Stimulated activated memory B cell treated with anti-CD40 and anti-IgM and Interleukin-4, amounts not matched to agents 10 μg/mL and 1 μg/mL and 100 μg/mL, for 72 hours (primary cell): ENCODE data around the gene ATP9B.

Experiments used
- ATAC-seq: fragments of 150-1000 bp; cut with Tn5 transposase; 2 replicates; pipeline ENCODE4 v1.10.0; 2021
- H3K27ac Mint-ChIP-seq: one replicate; pipeline ENCODE4 v1.8.0; 2022; ENCODE audit warnings: mild to moderate bottlenecking, mixed read lengths
- H3K27me3 Mint-ChIP-seq: one replicate; pipeline ENCODE4 v1.8.0; 2022; ENCODE audit warnings: mixed read lengths
- H3K36me3 Mint-ChIP-seq: one replicate; pipeline ENCODE4 v1.8.0; 2022; ENCODE audit warnings: mixed read lengths
- H3K4me1 Mint-ChIP-seq: one replicate; pipeline ENCODE4 v1.8.0; 2022; ENCODE audit warnings: mixed read lengths
- H3K4me3 Mint-ChIP-seq: one replicate; pipeline ENCODE4 v1.8.0; 2022; ENCODE audit warnings: mild to moderate bottlenecking, moderate library complexity, mixed read lengths
- H3K9me3 Mint-ChIP-seq: one replicate; pipeline ENCODE4 v1.8.0; 2022; ENCODE audit warnings: mixed read lengths

Gene ATP9B

DNA sequence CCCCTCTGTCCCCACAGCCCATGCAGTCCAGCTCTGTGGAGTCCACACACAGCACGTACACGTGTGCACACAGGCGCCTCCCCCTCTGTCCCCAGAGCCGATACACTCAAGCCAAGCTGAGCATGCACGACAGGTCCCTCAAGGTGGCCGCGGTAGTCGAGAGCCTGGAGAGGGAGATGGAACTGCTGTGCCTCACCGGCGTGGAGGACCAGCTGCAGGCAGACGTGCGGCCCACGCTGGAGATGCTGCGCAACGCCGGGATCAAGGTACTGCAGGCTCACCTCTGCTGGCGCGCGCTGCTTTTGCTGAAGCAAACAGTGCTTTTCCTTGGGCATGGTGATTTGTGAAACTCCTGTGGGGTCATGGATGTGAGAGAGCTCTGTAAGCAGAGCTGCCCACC is 268.0 kb downstream of the ATP9B start:
- Mint-ChIP-seq H3K27ac (no peak overlapping the region), H3K36me3 (peaks cover 72% of the 10 kb centered on the region)

GRCh38 chr18:79337620-79338019 is 268.4 kb downstream of the ATP9B start:
- Mint-ChIP-seq H3K27me3 (no peaks in the 10 kb centered on the region), H3K9me3 (peaks cover 10% of the 10 kb centered on the region), H3K4me1 (no peaks in the 10 kb centered on the region), H3K27ac (no peak overlapping the region), H3K4me3 (no peak overlapping the region), H3K36me3 (peaks cover 69% of the 10 kb centered on the region)
- ATAC-seq, result no peak

More for the DNA sequence above, 268.0 kb downstream of the ATP9B start:
- H3K4me3 Mint-ChIP-seq, result no peak overlapping the region
- no peaks in the 10 kb centered on the region for H3K27me3 Mint-ChIP-seq
- ATAC-seq, result no peak
- no peaks in the 10 kb centered on the region for H3K4me1 Mint-ChIP-seq
- peaks cover 10% of the 10 kb centered on the region for H3K9me3 Mint-ChIP-seq

GRCh38 chr18:79339094-79339908 is 270.1 kb downstream of the ATP9B start:
- ATAC-seq, result no peak
- no peaks in the 10 kb centered on the region for H3K27me3 Mint-ChIP-seq
- H3K36me3 Mint-ChIP-seq, result peaks cover 60% of the 10 kb centered on the region
- no peak overlapping the region for H3K27ac Mint-ChIP-seq
- no peaks in the 10 kb centered on the region for H3K4me1 Mint-ChIP-seq
- H3K9me3 Mint-ChIP-seq, result peaks cover 10% of the 10 kb centered on the region
- no peak overlapping the region for H3K4me3 Mint-ChIP-seq

- no peaks in the 10 kb centered on the region for H3K27me3 Mint-ChIP-seq
Observed at GRCh38 chr18:79343567-79344207, 274.5 kb downstream of the ATP9B start.

GRCh38 chr18:79344208-79344581 is 275.0 kb downstream of the ATP9B start:
- Mint-ChIP-seq H3K4me1 (no peaks in the 10 kb centered on the region), H3K36me3 (peaks cover 60% of the 10 kb centered on the region), H3K4me3 (no peak overlapping the region), H3K9me3 (peaks cover 3% of the 10 kb centered on the region), H3K27me3 (no peaks in the 10 kb centered on the region), H3K27ac (no peak overlapping the region)
- ATAC-seq, result no peak

More at GRCh38 chr18:79343567-79344207, 274.5 kb downstream of the ATP9B start:
- no peak for ATAC-seq
- Mint-ChIP-seq H3K4me1 (no peaks in the 10 kb centered on the region), H3K9me3 (peaks cover 7% of the 10 kb centered on the region), H3K27ac (no peak overlapping the region), H3K4me3 (no peak overlapping the region), H3K36me3 (peaks cover 62% of the 10 kb centered on the region)

DNA sequence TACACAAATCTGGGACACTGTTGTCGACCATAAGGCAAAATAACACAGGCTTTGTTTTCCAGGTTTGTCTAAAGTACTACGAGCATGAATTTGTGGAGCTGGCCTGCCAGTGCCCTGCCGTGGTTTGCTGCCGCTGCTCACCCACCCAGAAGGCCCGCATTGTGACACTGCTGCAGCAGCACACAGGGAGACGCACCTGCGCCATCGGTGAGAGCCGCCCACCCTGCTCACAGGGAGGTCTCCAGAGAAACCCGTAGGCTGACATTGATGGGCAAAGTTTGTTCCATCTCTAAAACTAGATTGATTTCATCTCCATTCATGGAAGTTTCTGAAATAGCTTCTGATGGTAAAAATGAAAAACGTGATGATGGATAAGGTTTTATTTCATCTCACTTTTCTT is 276.2 kb downstream of the ATP9B start:
- ATAC-seq, result no peak
- H3K4me1 Mint-ChIP-seq, result no peaks in the 10 kb centered on the region
- H3K9me3 Mint-ChIP-seq, result no peaks in the 10 kb centered on the region
- no peaks in the 10 kb centered on the region for H3K27me3 Mint-ChIP-seq
- no peak overlapping the region for H3K27ac Mint-ChIP-seq
- H3K4me3 Mint-ChIP-seq, result no peak overlapping the region
- H3K36me3 Mint-ChIP-seq, result peaks cover 64% of the 10 kb centered on the region

GRCh38 chr18:79345981-79346380 is 276.8 kb downstream of the ATP9B start:
- Mint-ChIP-seq H3K4me1 (no peaks in the 10 kb centered on the region), H3K4me3 (no peak overlapping the region), H3K27ac (no peak overlapping the region), H3K36me3 (peaks cover 64% of the 10 kb centered on the region), H3K27me3 (no peaks in the 10 kb centered on the region), H3K9me3 (no peaks in the 10 kb centered on the region)
- no peak for ATAC-seq

DNA sequence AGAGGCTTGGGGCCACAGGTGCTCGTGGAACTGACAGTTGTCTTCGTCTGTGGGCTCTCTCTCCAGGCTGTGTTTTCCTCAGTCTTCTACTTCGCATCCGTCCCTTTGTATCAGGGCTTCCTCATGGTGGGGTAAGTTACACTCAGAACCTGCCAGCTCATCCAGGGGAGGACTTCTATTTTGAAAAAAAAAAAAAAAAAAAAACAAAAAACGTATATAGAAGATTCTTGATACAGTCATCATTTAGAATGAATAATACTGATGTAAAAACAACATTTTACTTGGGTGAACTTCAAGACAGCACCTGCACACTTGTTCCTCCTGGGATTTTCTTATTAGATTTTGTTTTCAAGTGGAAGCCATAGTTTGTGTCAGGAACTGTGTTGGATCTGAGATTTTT is 278.9 kb downstream of the ATP9B start:
- ATAC-seq, result no peak
- Mint-ChIP-seq H3K9me3 (no peaks in the 10 kb centered on the region), H3K4me3 (no peak overlapping the region), H3K36me3 (peaks cover 64% of the 10 kb centered on the region), H3K27ac (no peak overlapping the region), H3K4me1 (no peaks in the 10 kb centered on the region), H3K27me3 (no peaks in the 10 kb centered on the region)

GRCh38 chr18:79352432-79352831 is 283.2 kb downstream of the ATP9B start:
- Mint-ChIP-seq H3K9me3 (no peaks in the 10 kb centered on the region), H3K4me3 (no peak overlapping the region), H3K36me3 (peaks cover 37% of the 10 kb centered on the region), H3K27me3 (no peaks in the 10 kb centered on the region), H3K4me1 (peaks cover 21% of the 10 kb centered on the region), H3K27ac (no peak overlapping the region)
- ATAC-seq, result no peak

- peaks cover 30% of the 10 kb centered on the region for H3K36me3 Mint-ChIP-seq
- H3K9me3 Mint-ChIP-seq, result no peaks in the 10 kb centered on the region
- no peak overlapping the region for H3K27ac Mint-ChIP-seq
- H3K27me3 Mint-ChIP-seq, result no peaks in the 10 kb centered on the region
- H3K4me1 Mint-ChIP-seq, result peaks cover 21% of the 10 kb centered on the region
- no peak overlapping the region for H3K4me3 Mint-ChIP-seq
- no peak for ATAC-seq
Observed at GRCh38 chr18:79353267-79353666, 284.1 kb downstream of the ATP9B start.

DNA sequence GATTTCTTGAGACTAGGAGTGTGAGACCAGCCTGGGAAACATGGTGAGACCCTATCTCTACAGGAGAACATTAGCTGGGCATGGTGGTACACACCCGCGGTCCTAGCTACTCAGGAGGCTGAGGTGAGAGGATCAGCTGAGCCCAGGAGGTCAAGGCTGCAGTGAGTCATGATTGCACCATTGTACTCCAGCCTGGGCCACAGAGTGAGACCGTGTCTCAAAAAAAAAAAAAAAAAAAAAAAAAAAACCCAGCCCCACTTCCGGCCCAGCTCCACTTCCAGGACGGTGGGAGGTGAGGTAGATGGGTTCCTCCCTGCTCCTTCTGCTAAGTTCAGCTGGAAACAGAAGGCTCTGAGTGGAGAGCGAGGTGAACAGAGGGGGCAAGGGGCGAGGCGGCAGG is 285.2 kb downstream of the ATP9B start:
- Mint-ChIP-seq H3K4me1 (peaks cover 21% of the 10 kb centered on the region), H3K9me3 (no peaks in the 10 kb centered on the region)
- no peak for ATAC-seq

GRCh38 chr18:79355433-79356335 is 286.5 kb downstream of the ATP9B start:
- Mint-ChIP-seq H3K27ac (peak overlapping the region; percentile 68), H3K27me3 (no peaks in the 10 kb centered on the region), H3K36me3 (peaks cover 27% of the 10 kb centered on the region), H3K9me3 (no peaks in the 10 kb centered on the region), H3K4me3 (peak overlapping the region; percentile 27), H3K4me1 (peaks cover 21% of the 10 kb centered on the region)
- ATAC-seq, result no peak

More for the DNA sequence above, 285.2 kb downstream of the ATP9B start:
- Mint-ChIP-seq H3K4me3 (no peak overlapping the region), H3K27ac (no peak overlapping the region), H3K27me3 (no peaks in the 10 kb centered on the region), H3K36me3 (peaks cover 29% of the 10 kb centered on the region)

DNA sequence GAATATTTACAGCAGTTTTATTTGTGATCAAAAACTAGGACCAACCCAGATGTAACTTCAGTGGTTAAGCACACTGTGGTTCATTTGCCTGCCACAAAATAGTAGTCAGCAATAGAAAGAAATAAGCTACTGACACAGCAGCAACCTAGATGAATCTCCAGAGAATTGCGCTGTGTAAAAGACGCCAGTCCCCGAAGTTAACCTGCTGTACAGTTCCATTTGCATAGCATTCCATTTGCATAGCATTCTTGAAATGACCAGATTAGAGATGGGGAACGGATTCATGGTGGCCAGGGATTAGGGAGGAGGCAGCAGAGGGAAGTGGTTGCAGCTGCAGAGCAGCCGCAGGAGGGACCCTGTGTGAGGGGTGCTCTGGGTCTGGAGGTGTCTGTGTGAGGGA is 287.2 kb downstream of the ATP9B start:
- H3K27me3 Mint-ChIP-seq, result no peaks in the 10 kb centered on the region
- peak; percentile 81 for ATAC-seq
- H3K4me1 Mint-ChIP-seq, result peaks cover 21% of the 10 kb centered on the region
- H3K9me3 Mint-ChIP-seq, result no peaks in the 10 kb centered on the region
- peak overlapping the region; percentile 68 for H3K27ac Mint-ChIP-seq
- peaks cover 34% of the 10 kb centered on the region for H3K36me3 Mint-ChIP-seq
- H3K4me3 Mint-ChIP-seq, result no peak overlapping the region

- no peak for ATAC-seq
- Mint-ChIP-seq H3K4me1 (peaks cover 9% of the 10 kb centered on the region), H3K4me3 (no peak overlapping the region), H3K27me3 (no peaks in the 10 kb centered on the region), H3K36me3 (peaks cover 64% of the 10 kb centered on the region), H3K27ac (no peak overlapping the region), H3K9me3 (no peaks in the 10 kb centered on the region)
Observed at GRCh38 chr18:79360933-79361332, 291.7 kb downstream of the ATP9B start.
